GM12878 (cell line): ENCODE data around the gene RARA. TPM values are rescaled to one million over a fixed set of nuclear protein-coding genes. Genes with fewer than 3 reads are reported as not detected.

ENCODE experiments used
- ATAC-seq: fragments of 200-7000 bp; cut with Tn5 transposase; 3 replicates; pipeline ENCODE4 v1.9.1; 2020; ENCODE audit warnings: mild to moderate bottlenecking, moderate library complexity
- BruUV-seq: library from RNA; stranded (reverse); fragments of 400-500 nt; replicated peaks from 2 replicates; lab custom pipeline; 2021; lab: Mats Ljungman, UMichigan
- CTCF ChIA-PET: fragments of 300-600 bp; sonication (Branson Sonifier 250); formaldehyde crosslinking; extraction: SDS; loops from one replicate; lab custom pipeline; 2021; ENCODE audit warnings: inconsistent platforms; lab: Yijun Ruan, JAX
- POLR2A ChIA-PET: fragments of 350-600 bp; formaldehyde crosslinking; extraction: SDS; loops from one replicate; lab custom pipeline; 2021; ENCODE audit warnings: inconsistent platforms; lab: Charles Lee
- RAD21 ChIA-PET: fragments of 300-600 bp; sonication (Branson Sonifier 250); formaldehyde crosslinking; loops from one replicate; lab custom pipeline; 2023; ENCODE audit warnings: antibody characterized with exemption; ENCODE audit not compliant: unreplicated experiment; lab: Charles Lee
- SMC1A ChIA-PET: fragments of 300-600 bp; sonication (Branson Sonifier 250); formaldehyde crosslinking; loops from one replicate; lab custom pipeline; 2023; ENCODE audit not compliant: unreplicated experiment, uncharacterized antibody; lab: Charles Lee
- DNase-seq: peaks from one replicate; pipeline ENCODE4 v3.0.0-alpha.2; 2011; ENCODE audit warnings: low read depth, low spot score
- FAIRE-seq: peaks from 3 replicates; lab custom pipeline; 2011; peaks lifted over from hg19 to GRCh38; lab: Jason Lieb, UNC
- H2AFZ ChIP-seq: 2 replicates; pipeline ENCODE4 v1.6.0; 2011; ENCODE audit warnings: low read depth, low read length, control low read depth; ENCODE audit not compliant: control insufficient read depth
- H3K27ac ChIP-seq: 2 replicates; pipeline ENCODE4 v1.5.1; 2011; ENCODE audit warnings: control low read depth; ENCODE audit not compliant: control insufficient read depth, insufficient read depth
- H3K27me3 ChIP-seq, 2 experiments: replicated peaks in 1 of 2; 2 replicates each; pipeline versions ENCODE4 v1.6.0 to v1.6.1; 2011; ENCODE audit warnings: low read length in 1 of 2; ENCODE audit not compliant: control insufficient read depth in 2 of 2, insufficient read depth in 2 of 2
- H3K36me3 ChIP-seq, 2 experiments: 2 replicates each; pipeline ENCODE4 v1.5.1; 2011; ENCODE audit warnings: low read length in 1 of 2; ENCODE audit not compliant: control insufficient read depth in 2 of 2, insufficient read depth in 2 of 2
- H3K4me1 ChIP-seq: 2 replicates; pipeline ENCODE4 v1.6.1; 2011; ENCODE audit warnings: mild to moderate bottlenecking, low read length, moderate library complexity, mixed read lengths; ENCODE audit not compliant: control insufficient read depth, insufficient read depth
- H3K4me2 ChIP-seq: 2 replicates; pipeline ENCODE4 v1.6.0; 2011; ENCODE audit warnings: control low read depth; ENCODE audit not compliant: control insufficient read depth, insufficient read depth
- H3K4me3 ChIP-seq: fragments of 200-600 bp; sonication (generic); 2 replicates; pipeline ENCODE4 v1.5.1; 2016
- H3K79me2 ChIP-seq: 2 replicates; pipeline ENCODE4 v1.6.0; 2011; ENCODE audit warnings: low read length; ENCODE audit not compliant: control insufficient read depth, insufficient read depth
- H3K9ac ChIP-seq: 2 replicates; pipeline ENCODE4 v1.8.0; 2011; ENCODE audit warnings: low read length, control low read depth, mixed read lengths; ENCODE audit not compliant: control insufficient read depth, insufficient read depth
- H3K9me3 ChIP-seq: replicated peaks from 3 replicates; pipeline ENCODE4 v1.5.1; 2011; ENCODE audit warnings: mild to moderate bottlenecking, low read length; ENCODE audit not compliant: control insufficient read depth, insufficient read depth
- H4K20me1 ChIP-seq: 2 replicates; pipeline ENCODE4 v1.6.0; 2011; ENCODE audit not compliant: control insufficient read depth, insufficient read depth
- BMI1 ChIP-seq: fragments of 450-650 bp; IDR thresholded peaks from 2 replicates; pipeline ENCODE4 v1.6.1; 2016; ENCODE audit warnings: mild to moderate bottlenecking, moderate library complexity, borderline replicate concordance
- MTA2 ChIP-seq: fragments of 450-650 bp; IDR thresholded peaks from 2 replicates; pipeline ENCODE4 v1.6.1; 2016; ENCODE audit warnings: low read depth, mild to moderate bottlenecking, moderate library complexity
- PBX3 ChIP-seq: IDR thresholded peaks from 2 replicates; pipeline ENCODE4 v1.6.1; 2011; ENCODE audit warnings: mild to moderate bottlenecking, low read depth, low read length, moderate library complexity; ENCODE audit not compliant: insufficient replicate concordance
- WGBS: methylation state at CpG from one replicate; pipeline ENCODE4 v1.1.6; 2016; ENCODE audit warnings: low lambda C conversion rate; ENCODE audit not compliant: insufficient replicate concordance, insufficient coverage; ENCODE audit errors: missing lambda C conversion rate; 5-methylcytosine and 5-hydroxymethylcytosine counted together
- in situ Hi-C: fragments of 300-500 bp; cut with MboI; formaldehyde crosslinking; loops from 9 replicates; pipeline ENCODE4 v1.14.3; 2018; ENCODE audit warnings: mixed read lengths
- intact Hi-C: fragments of 100-400 bp; cut with micrococcal nuclease; formaldehyde crosslinking; loops from one replicate; pipeline ENCODE4 v1.14.2; 2022; ENCODE audit not compliant: unreplicated experiment
- polyA plus RNA-seq, 11 experiments: library from polyadenylated mRNA; depleted of rRNA in 4 of 11; unstranded in 6 of 11; stranded (reverse) in 5 of 11; fragments of >200 nt; fragmentation: Nextera tagmentation in 4 of 11; fragmentation: Illumina TruSeq in 1 of 11; extraction: Ambion mirVana in 4 of 11; extraction: Trizol in 1 of 11; gene quantifications; 1 replicate in 1 of 11; 2 replicates in 10 of 11; pipeline versions ENCODE4 v1.2.1 to v1.2.3, GENCODE V29; 2011 to 2016; ENCODE audit warnings: inconsistent platforms in 2 of 11, missing spikeins in 2 of 11, low read depth in 1 of 11
- total RNA-seq, 4 experiments: library from RNA; depleted of rRNA in 3 of 4; stranded (reverse); fragments of >200 nt in 3 of 4; fragmentation: Illumina TruSeq in 1 of 4; extraction: Trizol in 1 of 4; gene quantifications; 2 replicates each; pipeline versions ENCODE4 v1.2.1 to v1.2.3, GENCODE V29; 2013 to 2021

RARA gene
- total and polyA plus RNA-seq, 10 of the 15 experiments (the other 5 are each of a cell fraction or from before 2014, with no cell fraction given) = 0.13 to 33.6 (median 13.6) TPM

GRCh38 chr17:40349895-40350688 is 41.1 kb downstream of the RARA start:
- ChIA-PET CTCF (interaction anchor here (0.9 to 9.1 kb wide), 2 partner anchors 8 to 44 kb away, joined by 3 to 311 read pairs; partner anchors contain the start of gene RARA), POLR2A (no interaction called here), SMC1A (no interaction called here), RAD21 (interaction anchor here (0.7 to 8.2 kb wide), 2 partner anchors 15 to 45 kb away, joined by 3 to 271 read pairs; partner anchors contain the start of gene RARA)
- H3K4me1 ChIP-seq = peaks cover 27% of the 10 kb centered on the region
- no peak overlapping the region for H3K4me2 ChIP-seq
- in situ Hi-C loops (loop anchor here (5.0 kb wide), 1 partner anchor 48 kb away; no protein-coding TSS in a partner anchor), intact Hi-C loops (no loop called here)
- TF ChIP-seq MTA2 (no peak), BMI1 (0 out of 2 replicates have a peak, but pooled peaks have one; percentile 43), PBX3 (peak; percentile 46)
- peaks cover 19% of the 10 kb centered on the region for H3K79me2 ChIP-seq
- H2AFZ ChIP-seq = no peak overlapping the region
- BruUV-seq = no TSS peak
- no peak overlapping the region for H3K9ac ChIP-seq
- H3K36me3 ChIP-seq = peaks cover 18 to 48% of the 10 kb centered on the region in 2 experiments
- H3K9me3 ChIP-seq = no peaks in the 10 kb centered on the region
- no peak overlapping the region for H3K27ac ChIP-seq
- ATAC-seq (no peak), FAIRE-seq (no peak), DNase-seq (no peak)
- no peak overlapping the region for H3K4me3 ChIP-seq
- 89% methylated on average over 19 of the region's 19 CpGs for WGBS
- no peaks in the 10 kb centered on the region for H3K27me3 ChIP-seq
- no peaks in the 10 kb centered on the region for H4K20me1 ChIP-seq
